ENCODE data around the gene DLG2. TPM values are rescaled to one million over a fixed set of nuclear protein-coding genes. Genes with fewer than 3 reads are reported as not detected.

Gene DLG2
- total RNA-seq, 1 donor, result 1.3 TPM

DNA sequence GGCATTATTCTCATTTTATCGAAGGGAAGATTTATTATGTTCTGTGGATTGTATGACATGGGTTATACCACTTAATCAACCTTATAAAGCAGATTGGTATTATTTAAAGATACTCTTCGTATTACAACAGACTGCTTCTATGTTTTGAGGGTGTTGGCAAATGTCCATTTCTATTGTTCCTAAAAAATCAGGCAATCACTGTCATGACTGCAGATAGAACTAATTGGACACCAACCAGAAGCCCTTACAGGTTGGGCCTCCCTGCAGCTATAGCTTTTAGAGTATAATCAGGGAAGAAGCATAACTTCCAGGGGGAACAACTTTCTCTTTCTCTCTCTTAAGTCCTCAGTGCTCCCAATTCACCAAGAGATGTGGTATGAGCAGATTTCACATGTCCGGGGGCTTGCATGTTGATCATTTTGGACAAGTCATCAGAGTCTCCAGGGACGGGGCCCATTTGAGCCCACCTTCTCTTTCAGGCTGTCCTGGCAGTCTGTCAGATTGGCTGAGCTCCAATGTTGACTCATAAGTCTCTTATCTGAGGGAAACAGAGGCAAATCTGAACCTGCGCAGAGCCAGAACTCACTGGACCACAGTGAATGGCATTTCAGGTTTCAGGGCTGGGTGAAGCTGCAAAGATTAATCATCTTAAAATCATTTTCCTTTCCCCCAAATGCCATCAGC is 2077.0 kb downstream of the DLG2 start:
- no peak overlapping the region for H3K4me3 ChIP-seq (ENCODE audit: low read depth, low read length)
- no peak for DNase-seq (ENCODE audit: low read depth)
- TF ChIP-seq, protein P1, sequence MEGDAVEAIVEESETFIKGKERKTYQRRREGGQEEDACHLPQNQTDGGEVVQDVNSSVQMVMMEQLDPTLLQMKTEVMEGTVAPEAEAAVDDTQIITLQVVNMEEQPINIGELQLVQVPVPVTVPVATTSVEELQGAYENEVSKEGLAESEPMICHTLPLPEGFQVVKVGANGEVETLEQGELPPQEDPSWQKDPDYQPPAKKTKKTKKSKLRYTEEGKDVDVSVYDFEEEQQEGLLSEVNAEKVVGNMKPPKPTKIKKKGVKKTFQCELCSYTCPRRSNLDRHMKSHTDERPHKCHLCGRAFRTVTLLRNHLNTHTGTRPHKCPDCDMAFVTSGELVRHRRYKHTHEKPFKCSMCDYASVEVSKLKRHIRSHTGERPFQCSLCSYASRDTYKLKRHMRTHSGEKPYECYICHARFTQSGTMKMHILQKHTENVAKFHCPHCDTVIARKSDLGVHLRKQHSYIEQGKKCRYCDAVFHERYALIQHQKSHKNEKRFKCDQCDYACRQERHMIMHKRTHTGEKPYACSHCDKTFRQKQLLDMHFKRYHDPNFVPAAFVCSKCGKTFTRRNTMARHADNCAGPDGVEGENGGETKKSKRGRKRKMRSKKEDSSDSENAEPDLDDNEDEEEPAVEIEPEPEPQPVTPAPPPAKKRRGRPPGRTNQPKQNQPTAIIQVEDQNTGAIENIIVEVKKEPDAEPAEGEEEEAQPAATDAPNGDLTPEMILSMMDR (IDR thresholded peaks at IDR 0.05; ENCODE audit: insufficient read depth, low read depth, low read length), result no peak

DNA sequence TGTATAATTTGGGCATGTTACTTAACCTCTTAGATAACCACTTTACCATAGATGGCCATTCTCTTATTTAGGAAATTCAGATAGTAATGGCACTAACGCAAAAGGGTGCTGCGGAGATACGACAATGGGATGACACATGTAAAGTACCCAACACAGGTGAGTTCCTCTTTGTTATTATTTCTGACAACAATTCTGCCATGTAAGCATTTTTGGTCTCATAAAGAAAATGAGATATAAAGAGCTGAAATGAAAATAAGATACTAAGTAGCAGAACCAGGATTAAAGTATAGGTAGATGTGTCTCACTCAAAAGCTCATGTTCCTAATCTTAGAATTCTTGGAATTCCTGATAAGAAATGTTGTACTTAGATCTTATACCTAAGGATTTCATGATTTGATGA is 2080.8 kb downstream of the DLG2 start:
- no peak overlapping the region for H3K4me3 ChIP-seq (ENCODE audit: low read depth, low read length)
- DNase-seq (ENCODE audit: low read depth), result no peak
- TF ChIP-seq, protein P1 (IDR thresholded peaks at IDR 0.05; ENCODE audit: insufficient read depth, low read depth, low read length), result no peak

DNA sequence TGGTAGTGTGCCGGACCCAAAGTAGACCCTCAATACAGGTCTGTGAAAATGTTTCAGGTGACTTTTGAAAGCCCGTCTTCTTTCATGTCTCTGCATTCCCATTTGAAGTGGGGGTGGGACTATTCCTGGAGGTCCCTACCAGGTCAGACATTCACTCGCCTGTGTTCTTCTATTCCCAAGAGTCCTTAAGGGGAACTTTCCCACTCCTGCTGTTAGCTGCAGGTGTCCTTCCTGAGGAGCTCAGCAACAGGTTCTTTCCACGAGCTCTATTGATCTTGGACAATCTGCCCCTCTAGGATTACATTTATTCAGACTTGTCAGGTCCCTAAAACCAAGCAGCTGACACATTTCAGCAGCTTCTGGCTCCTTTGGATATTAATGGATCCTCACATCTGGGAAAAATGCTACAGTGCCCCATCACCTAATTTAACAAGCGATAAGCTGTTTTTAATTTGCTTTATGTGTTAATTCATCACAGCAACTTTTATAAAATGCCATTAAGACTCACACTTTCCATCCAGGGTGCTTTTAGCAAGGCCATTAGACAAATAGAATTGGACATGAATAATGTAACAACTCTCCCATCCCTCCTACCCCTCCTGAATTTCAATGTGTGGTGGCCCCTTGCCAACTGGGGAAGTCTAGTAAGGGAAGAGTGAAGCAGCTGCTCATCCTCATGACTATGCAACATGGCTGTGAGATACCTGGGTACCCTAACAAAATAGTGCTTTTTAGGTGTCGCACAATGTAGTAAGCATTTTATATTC is 2081.5 kb downstream of the DLG2 start:
- TF ChIP-seq, protein P1 (IDR thresholded peaks at IDR 0.05; ENCODE audit: insufficient read depth, low read depth, low read length), result no peak
- no peak overlapping the region for H3K4me3 ChIP-seq (ENCODE audit: low read depth, low read length)
- DNase-seq (ENCODE audit: low read depth), result no peak

DNA sequence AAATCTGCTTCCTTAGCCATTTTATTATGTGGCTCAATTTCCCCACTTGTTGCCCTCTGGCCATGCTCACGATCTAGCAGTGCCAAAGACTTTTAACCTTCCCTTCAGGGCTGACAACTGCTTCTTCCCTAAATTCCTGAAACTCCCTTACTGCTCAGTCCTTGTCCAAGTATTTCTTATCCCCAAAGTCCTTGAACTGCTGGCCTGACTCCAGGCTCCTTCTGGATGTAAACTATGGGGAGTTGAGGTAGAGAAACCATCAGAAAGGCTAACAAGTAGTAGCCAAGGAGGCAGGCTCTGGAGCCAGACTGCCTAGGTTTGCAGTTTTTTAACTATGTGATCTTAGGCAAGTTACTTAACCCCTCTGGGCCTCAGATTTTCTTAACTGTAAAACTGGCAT is 2082.3 kb downstream of the DLG2 start:
- TF ChIP-seq, protein P1 (IDR thresholded peaks at IDR 0.05; ENCODE audit: insufficient read depth, low read depth, low read length), result no peak
- no peak overlapping the region for H3K4me3 ChIP-seq (ENCODE audit: low read depth, low read length)
- no peak for DNase-seq (ENCODE audit: low read depth)

DNA sequence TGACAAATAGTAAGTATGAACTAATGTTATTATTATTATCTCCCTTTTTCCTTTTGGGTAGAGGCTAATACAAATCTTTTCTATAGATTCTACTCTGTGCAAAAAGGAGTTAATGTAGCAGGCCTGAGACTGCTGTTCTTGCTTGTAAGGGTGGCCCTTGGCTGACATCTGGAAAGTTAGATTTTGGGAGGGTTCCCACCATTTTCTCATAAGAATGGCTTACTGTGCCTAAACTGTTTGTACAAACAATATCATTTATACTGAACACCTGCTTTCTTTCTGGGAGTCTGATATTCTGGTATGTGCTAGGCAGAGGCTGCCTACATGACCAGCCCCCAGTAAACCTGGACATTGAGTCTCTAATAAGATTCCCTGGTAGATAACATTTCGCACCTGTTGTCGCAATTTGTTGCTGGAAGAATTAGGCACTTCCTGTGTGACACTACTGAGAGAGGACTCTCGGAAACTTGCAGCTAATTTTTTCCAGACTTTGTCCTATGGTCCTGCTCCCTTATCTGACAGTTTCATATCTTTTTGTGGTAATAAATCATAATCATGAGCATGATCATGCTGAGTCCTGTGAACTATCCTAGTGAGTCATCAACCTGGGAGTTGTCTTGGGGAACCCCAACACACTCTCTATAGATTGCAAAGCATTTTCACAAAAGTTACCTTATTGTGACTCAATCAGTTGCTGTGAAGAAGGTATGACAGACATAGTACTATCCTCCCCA is 2083.3 kb downstream of the DLG2 start:
- no peak for DNase-seq (ENCODE audit: low read depth)
- no peak overlapping the region for H3K4me3 ChIP-seq (ENCODE audit: low read depth, low read length)
- TF ChIP-seq, protein P1 (IDR thresholded peaks at IDR 0.05; ENCODE audit: insufficient read depth, low read depth, low read length), result no peak

DNA sequence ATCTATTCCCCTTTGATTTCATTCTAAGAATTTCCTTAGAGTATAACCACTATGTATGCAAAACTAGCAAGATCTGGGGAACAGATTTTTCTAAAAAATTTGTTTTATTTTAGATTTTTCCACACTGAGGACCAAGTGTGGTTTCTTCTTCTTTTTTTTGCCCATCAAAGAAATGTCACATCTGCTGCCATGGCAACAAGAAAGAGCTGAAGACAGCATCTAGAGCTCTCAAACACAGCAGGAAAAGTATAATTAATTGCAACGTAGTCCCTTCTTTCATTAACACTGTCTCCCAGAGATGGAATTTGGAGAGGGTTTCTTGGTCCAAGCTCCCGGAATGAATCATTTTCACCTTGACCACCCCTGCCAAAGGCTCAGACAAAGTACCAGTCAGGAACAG is 2084.3 kb downstream of the DLG2 start:
- DNase-seq (ENCODE audit: low read depth), result no peak
- TF ChIP-seq, protein P1 (IDR thresholded peaks at IDR 0.05; ENCODE audit: insufficient read depth, low read depth, low read length), result no peak
- H3K4me3 ChIP-seq (ENCODE audit: low read depth, low read length), result no peak overlapping the region
